SK-N-SH treated with all-trans-retinoic acid at 6 μM for 48 hours (cell line): ENCODE measurements around the gene SYCE1.

Experiments
- ATAC-seq: fragments of 200-7000 bp; cut with Tn5 transposase; 3 replicates; pipeline ENCODE4 v1.9.1; 2020; ENCODE audit warnings: mild to moderate bottlenecking, moderate library complexity
- ARNTL ChIP-seq: fragments of 450-650 bp; formaldehyde crosslinking; IDR thresholded peaks from 2 replicates; pipeline ENCODE4 v1.5.0; 2020; ENCODE audit warnings: low read depth, mild to moderate bottlenecking, moderate library complexity, borderline replicate concordance
- BACH2 ChIP-seq: fragments of 250-450 bp; sonication (Bioruptor Pico); IDR thresholded peaks from 2 replicates; pipeline ENCODE4 v1.9.0; 2021; ENCODE audit warnings: mild to moderate bottlenecking, borderline replicate concordance
- CSDC2 ChIP-seq: fragments of 250-450 bp; sonication (Bioruptor Pico); IDR thresholded peaks from 2 replicates; pipeline ENCODE4 v1.5.0; 2020; ENCODE audit warnings: mild to moderate bottlenecking, moderate library complexity
- GLIS3 ChIP-seq: fragments of 250-450 bp; sonication (Bioruptor Pico); IDR thresholded peaks from 2 replicates; pipeline ENCODE4 v1.5.0; 2020; ENCODE audit warnings: mild to moderate bottlenecking, moderate library complexity
- ISL1 ChIP-seq: fragments of 250-450 bp; sonication (Bioruptor Pico); IDR thresholded peaks from 2 replicates; pipeline ENCODE4 v2.1.2; 2022; ENCODE audit warnings: mild to moderate bottlenecking, moderate library complexity
- OSR1 ChIP-seq: fragments of 250-450 bp; sonication (Bioruptor Pico); IDR thresholded peaks from 2 replicates; pipeline ENCODE4 v1.8.0; 2022; ENCODE audit warnings: moderate library complexity, mild to moderate bottlenecking, inconsistent platforms
- PPARA ChIP-seq: fragments of 250-450 bp; sonication (Bioruptor Pico); IDR thresholded peaks from 2 replicates; pipeline ENCODE4 v1.5.0; 2020; ENCODE audit warnings: mild to moderate bottlenecking, borderline replicate concordance
- RARB ChIP-seq: fragments of 250-450 bp; sonication (Bioruptor Pico); IDR thresholded peaks from 2 replicates; pipeline ENCODE4 v1.8.0; 2021; ENCODE audit warnings: mild to moderate bottlenecking, moderate library complexity
- SNAI2 ChIP-seq: fragments of 250-450 bp; sonication (Bioruptor Pico); IDR thresholded peaks from 2 replicates; pipeline ENCODE4 v1.5.0; 2020; ENCODE audit warnings: mild to moderate bottlenecking, moderate library complexity
- TCF4 ChIP-seq: fragments of 250-450 bp; sonication (Bioruptor Pico); IDR thresholded peaks from 2 replicates; pipeline ENCODE4 v1.8.0; 2021; ENCODE audit warnings: mild to moderate bottlenecking, moderate library complexity, borderline replicate concordance
- TOX ChIP-seq: fragments of 250-450 bp; sonication (Bioruptor Pico); IDR thresholded peaks from 2 replicates; pipeline ENCODE4 v1.8.0; 2021; ENCODE audit warnings: mild to moderate bottlenecking, moderate library complexity, borderline replicate concordance
- ZC3H10 ChIP-seq: fragments of 250-450 bp; sonication (Bioruptor Pico); IDR thresholded peaks from 2 replicates; pipeline ENCODE4 v1.5.1; 2021; ENCODE audit warnings: mild to moderate bottlenecking, moderate library complexity
- ZFP3 ChIP-seq: fragments of 250-450 bp; sonication (Bioruptor Pico); IDR thresholded peaks from 2 replicates; pipeline ENCODE4 v1.5.0; 2020; ENCODE audit warnings: mild to moderate bottlenecking, moderate library complexity
- ZFP30 ChIP-seq: fragments of 450-650 bp; formaldehyde crosslinking; IDR thresholded peaks from 2 replicates; pipeline ENCODE4 v1.5.0; 2022; ENCODE audit warnings: mild to moderate bottlenecking, moderate library complexity
- ZNF565 ChIP-seq: fragments of 450-650 bp; formaldehyde crosslinking; conservative IDR thresholded peaks from 2 replicates; pipeline ENCODE4 v1.5.0; 2020; ENCODE audit warnings: low read depth, mild to moderate bottlenecking, moderate library complexity
- ZNF70 ChIP-seq: fragments of 450-650 bp; formaldehyde crosslinking; IDR thresholded peaks from 2 replicates; pipeline ENCODE4 v1.5.0; 2020; ENCODE audit warnings: mild to moderate bottlenecking, moderate library complexity
- ZNF8 ChIP-seq: fragments of 450-650 bp; formaldehyde crosslinking; IDR thresholded peaks from 2 replicates; pipeline ENCODE4 v1.5.0; 2020; ENCODE audit warnings: mild to moderate bottlenecking, moderate library complexity
- TF ChIP-seq, protein P1 (sequence below): fragments of 250-450 bp; sonication (Bioruptor Pico); IDR thresholded peaks from 2 replicates; pipeline ENCODE4 v1.5.1; 2021; ENCODE audit warnings: mild to moderate bottlenecking, moderate library complexity
- TF ChIP-seq, protein P2 (sequence below): fragments of 250-450 bp; sonication (Bioruptor Pico); IDR thresholded peaks from 2 replicates; pipeline ENCODE4 v1.8.0; 2020; ENCODE audit warnings: mild to moderate bottlenecking, moderate library complexity, borderline replicate concordance
- TF ChIP-seq, protein P3 (sequence below): fragments of 250-450 bp; sonication (Bioruptor Pico); IDR thresholded peaks from 2 replicates; pipeline ENCODE4 v1.5.1; 2020; ENCODE audit warnings: low read depth, mild to moderate bottlenecking, moderate library complexity
- TF ChIP-seq, protein P4 (sequence below): fragments of 250-450 bp; sonication (Bioruptor Pico); IDR thresholded peaks from 2 replicates; pipeline ENCODE4 v1.5.0; 2020; ENCODE audit warnings: mild to moderate bottlenecking, moderate library complexity
- TF ChIP-seq, protein P5 (sequence below): fragments of 250-450 bp; sonication (Bioruptor Pico); IDR thresholded peaks from 2 replicates; pipeline ENCODE4 v1.8.0; 2021; ENCODE audit warnings: low read depth, mild to moderate bottlenecking, moderate library complexity, borderline replicate concordance

Gene SYCE1

DNA sequence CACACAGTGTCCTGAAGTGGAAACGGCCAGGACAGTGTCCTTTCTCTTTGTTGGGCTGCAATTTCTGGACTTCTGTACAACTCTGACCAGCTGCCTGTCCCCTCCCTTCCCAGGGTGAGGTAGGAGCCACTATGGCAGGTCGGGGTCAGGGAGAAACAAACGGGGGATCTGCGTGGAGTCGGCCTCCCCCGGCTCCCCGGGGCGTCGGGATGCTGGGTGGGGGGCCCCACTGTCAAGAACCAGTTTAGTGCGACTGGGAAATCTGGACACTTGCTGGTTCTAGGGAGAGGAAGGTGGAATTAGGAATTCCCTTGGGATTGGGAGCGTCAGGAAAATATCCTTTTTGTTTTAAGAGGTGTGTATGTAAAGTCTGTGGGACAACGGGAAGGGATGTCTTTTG, 567 bp downstream of the SYCE1 start:
- TF ChIP-seq, protein P1, sequence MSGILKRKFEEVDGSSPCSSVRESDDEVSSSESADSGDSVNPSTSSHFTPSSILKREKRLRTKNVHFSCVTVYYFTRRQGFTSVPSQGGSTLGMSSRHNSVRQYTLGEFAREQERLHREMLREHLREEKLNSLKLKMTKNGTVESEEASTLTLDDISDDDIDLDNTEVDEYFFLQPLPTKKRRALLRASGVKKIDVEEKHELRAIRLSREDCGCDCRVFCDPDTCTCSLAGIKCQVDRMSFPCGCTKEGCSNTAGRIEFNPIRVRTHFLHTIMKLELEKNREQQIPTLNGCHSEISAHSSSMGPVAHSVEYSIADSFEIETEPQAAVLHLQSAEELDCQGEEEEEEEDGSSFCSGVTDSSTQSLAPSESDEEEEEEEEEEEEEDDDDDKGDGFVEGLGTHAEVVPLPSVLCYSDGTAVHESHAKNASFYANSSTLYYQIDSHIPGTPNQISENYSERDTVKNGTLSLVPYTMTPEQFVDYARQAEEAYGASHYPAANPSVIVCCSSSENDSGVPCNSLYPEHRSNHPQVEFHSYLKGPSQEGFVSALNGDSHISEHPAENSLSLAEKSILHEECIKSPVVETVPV (CRISPR knock-in tag): no peak
- no peak for TF ChIP-seq ZFP30 (CRISPR knock-in tag)
- TF ChIP-seq, protein P2, sequence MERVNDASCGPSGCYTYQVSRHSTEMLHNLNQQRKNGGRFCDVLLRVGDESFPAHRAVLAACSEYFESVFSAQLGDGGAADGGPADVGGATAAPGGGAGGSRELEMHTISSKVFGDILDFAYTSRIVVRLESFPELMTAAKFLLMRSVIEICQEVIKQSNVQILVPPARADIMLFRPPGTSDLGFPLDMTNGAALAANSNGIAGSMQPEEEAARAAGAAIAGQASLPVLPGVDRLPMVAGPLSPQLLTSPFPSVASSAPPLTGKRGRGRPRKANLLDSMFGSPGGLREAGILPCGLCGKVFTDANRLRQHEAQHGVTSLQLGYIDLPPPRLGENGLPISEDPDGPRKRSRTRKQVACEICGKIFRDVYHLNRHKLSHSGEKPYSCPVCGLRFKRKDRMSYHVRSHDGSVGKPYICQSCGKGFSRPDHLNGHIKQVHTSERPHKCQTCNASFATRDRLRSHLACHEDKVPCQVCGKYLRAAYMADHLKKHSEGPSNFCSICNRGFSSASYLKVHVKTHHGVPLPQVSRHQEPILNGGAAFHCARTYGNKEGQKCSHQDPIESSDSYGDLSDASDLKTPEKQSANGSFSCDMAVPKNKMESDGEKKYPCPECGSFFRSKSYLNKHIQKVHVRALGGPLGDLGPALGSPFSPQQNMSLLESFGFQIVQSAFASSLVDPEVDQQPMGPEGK (CRISPR knock-in tag): no peak
- TF ChIP-seq, protein P3, sequence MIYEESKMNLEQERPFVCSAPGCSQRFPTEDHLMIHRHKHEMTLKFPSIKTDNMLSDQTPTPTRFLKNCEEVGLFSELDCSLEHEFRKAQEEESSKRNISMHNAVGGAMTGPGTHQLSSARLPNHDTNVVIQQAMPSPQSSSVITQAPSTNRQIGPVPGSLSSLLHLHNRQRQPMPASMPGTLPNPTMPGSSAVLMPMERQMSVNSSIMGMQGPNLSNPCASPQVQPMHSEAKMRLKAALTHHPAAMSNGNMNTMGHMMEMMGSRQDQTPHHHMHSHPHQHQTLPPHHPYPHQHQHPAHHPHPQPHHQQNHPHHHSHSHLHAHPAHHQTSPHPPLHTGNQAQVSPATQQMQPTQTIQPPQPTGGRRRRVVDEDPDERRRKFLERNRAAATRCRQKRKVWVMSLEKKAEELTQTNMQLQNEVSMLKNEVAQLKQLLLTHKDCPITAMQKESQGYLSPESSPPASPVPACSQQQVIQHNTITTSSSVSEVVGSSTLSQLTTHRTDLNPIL (CRISPR knock-in tag): no peak
- no peak for TF ChIP-seq ARNTL (CRISPR knock-in tag)
- TF ChIP-seq PPARA (CRISPR knock-in tag): no peak
- no peak for TF ChIP-seq TCF4 (CRISPR knock-in tag)
- no peak for TF ChIP-seq ISL1
- TF ChIP-seq SNAI2 (CRISPR knock-in tag): no peak
- TF ChIP-seq ZNF565 (CRISPR knock-in tag): no peak
- TF ChIP-seq, protein P4, sequence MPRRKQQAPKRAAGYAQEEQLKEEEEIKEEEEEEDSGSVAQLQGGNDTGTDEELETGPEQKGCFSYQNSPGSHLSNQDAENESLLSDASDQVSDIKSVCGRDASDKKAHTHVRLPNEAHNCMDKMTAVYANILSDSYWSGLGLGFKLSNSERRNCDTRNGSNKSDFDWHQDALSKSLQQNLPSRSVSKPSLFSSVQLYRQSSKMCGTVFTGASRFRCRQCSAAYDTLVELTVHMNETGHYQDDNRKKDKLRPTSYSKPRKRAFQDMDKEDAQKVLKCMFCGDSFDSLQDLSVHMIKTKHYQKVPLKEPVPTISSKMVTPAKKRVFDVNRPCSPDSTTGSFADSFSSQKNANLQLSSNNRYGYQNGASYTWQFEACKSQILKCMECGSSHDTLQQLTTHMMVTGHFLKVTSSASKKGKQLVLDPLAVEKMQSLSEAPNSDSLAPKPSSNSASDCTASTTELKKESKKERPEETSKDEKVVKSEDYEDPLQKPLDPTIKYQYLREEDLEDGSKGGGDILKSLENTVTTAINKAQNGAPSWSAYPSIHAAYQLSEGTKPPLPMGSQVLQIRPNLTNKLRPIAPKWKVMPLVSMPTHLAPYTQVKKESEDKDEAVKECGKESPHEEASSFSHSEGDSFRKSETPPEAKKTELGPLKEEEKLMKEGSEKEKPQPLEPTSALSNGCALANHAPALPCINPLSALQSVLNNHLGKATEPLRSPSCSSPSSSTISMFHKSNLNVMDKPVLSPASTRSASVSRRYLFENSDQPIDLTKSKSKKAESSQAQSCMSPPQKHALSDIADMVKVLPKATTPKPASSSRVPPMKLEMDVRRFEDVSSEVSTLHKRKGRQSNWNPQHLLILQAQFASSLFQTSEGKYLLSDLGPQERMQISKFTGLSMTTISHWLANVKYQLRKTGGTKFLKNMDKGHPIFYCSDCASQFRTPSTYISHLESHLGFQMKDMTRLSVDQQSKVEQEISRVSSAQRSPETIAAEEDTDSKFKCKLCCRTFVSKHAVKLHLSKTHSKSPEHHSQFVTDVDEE (CRISPR knock-in tag): no peak
- no peak for TF ChIP-seq BACH2 (CRISPR knock-in tag)
- TF ChIP-seq RARB: no peak
- no peak for TF ChIP-seq ZNF70
- ATAC-seq: no peak

DNA sequence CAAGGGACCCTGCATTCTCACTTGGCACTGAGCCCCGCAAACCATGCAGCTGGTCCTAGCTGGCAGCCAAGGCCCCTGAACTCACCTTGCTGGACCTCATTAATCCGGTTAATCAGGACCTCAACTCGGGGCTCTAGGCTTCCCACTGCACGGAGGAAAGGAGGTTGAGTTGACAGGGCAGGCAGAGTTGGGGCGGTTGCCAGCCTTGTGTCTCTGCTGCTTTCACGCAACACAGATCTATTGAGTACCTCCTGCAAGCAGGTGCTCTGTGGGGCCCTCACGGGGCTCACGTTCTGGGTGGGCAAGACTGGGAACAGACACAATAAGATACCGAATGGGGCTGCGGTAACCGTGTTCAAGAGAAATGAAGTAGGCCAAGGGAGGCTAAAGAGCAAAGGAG, 6.2 kb downstream of the SYCE1 start:
- no peak for ATAC-seq
- TF ChIP-seq ZNF70: no peak
- TF ChIP-seq ZFP3: no peak
- TF ChIP-seq, protein P4 (CRISPR knock-in tag): no peak
- TF ChIP-seq ZNF8 (CRISPR knock-in tag): no peak
- no peak for TF ChIP-seq PPARA (CRISPR knock-in tag)
- TF ChIP-seq, protein P5, sequence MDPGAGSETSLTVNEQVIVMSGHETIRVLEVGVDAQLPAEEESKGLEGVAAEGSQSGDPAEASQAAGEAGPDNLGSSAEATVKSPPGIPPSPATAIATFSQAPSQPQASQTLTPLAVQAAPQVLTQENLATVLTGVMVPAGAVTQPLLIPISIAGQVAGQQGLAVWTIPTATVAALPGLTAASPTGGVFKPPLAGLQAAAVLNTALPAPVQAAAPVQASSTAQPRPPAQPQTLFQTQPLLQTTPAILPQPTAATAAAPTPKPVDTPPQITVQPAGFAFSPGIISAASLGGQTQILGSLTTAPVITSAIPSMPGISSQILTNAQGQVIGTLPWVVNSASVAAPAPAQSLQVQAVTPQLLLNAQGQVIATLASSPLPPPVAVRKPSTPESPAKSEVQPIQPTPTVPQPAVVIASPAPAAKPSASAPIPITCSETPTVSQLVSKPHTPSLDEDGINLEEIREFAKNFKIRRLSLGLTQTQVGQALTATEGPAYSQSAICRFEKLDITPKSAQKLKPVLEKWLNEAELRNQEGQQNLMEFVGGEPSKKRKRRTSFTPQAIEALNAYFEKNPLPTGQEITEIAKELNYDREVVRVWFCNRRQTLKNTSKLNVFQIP (CRISPR knock-in tag): no peak
- TF ChIP-seq, protein P2 (CRISPR knock-in tag): no peak
- TF ChIP-seq TOX: no peak
- no peak for TF ChIP-seq ISL1
- TF ChIP-seq ZC3H10 (CRISPR knock-in tag): no peak
- no peak for TF ChIP-seq TCF4 (CRISPR knock-in tag)
- TF ChIP-seq CSDC2 (CRISPR knock-in tag): no peak
- TF ChIP-seq, protein P3 (CRISPR knock-in tag): no peak
- TF ChIP-seq BACH2 (CRISPR knock-in tag): no peak
- TF ChIP-seq GLIS3: no peak
- TF ChIP-seq OSR1 (CRISPR knock-in tag): no peak
- TF ChIP-seq ZNF565 (CRISPR knock-in tag): no peak
